ENCODE measurements around the gene SNTG2. TPM values are rescaled to one million over a fixed set of nuclear protein-coding genes. Genes with fewer than 3 reads are reported as not detected.

The SNTG2 gene
- total and polyA plus RNA-seq, 2 of the 13 experiments (the other 11 are each of a cell fraction or from before 2014, with no cell fraction given) = not detected

GRCh38 chr2:1192121-1192520 is 241.5 kb downstream of the SNTG2 start:
- Histone ChIP-seq H3K9me3 (ENCODE audit: low read length) (peaks cover 13% of the 10 kb centered on the region; the same call in 1 of the 2 replicates), H3K9ac (ENCODE audit: insufficient read depth, low read depth, low read length) (no peak overlapping the region), H3K27ac (ENCODE audit: extremely low read length, insufficient read depth, low read length) (no peak overlapping the region), H3K4me1 (ENCODE audit: insufficient read depth, low read length) (no peaks in the 10 kb centered on the region), H4K20me1 (ENCODE audit: insufficient read depth, low read length) (no peaks in the 10 kb centered on the region), H3K36me3 (replicated peaks in 1 of 2; ENCODE audit: control insufficient read depth in 1 of 2, insufficient read depth in 2 of 2, low read length in 2 of 2) (no peaks in the 10 kb centered on the region), H3K4me2 (ENCODE audit: low read depth, low read length) (no peak overlapping the region), H3K27me3 (ENCODE audit: control insufficient read depth in 1 of 2, insufficient read depth in 2 of 2, low read length in 2 of 2) (no peaks in the 10 kb centered on the region), H2AFZ (ENCODE audit: low read length) (no peak overlapping the region), H3K79me2 (ENCODE audit: insufficient read depth, low read length) (no peaks in the 10 kb centered on the region), H3K4me3 (replicated peaks in 1 of 3; ENCODE audit: insufficient read depth in 1 of 3, low read depth in 2 of 3, low read length in 3 of 3) (no peak overlapping the region)
- no peak for DNase-seq (ENCODE audit: low spot score)
- intact Hi-C loops (cut with micrococcal nuclease; ENCODE audit: unreplicated experiment) (no loop called here), in situ Hi-C loops (cut with HindIII; ENCODE audit: extremely low pct_ligation_motif_present, low pct_unique_long_range_greater_than_20kb) (no loop called here)
- POLR2A ChIA-PET = no interaction called here
- no peak for ATAC-seq
- BruUV-seq (replicated peaks) = no TSS peak
- WGBS (ENCODE audit: low lambda C conversion rate) = 5% methylated on average over 5 of the region's 5 CpGs
- FAIRE-seq = no peak
- CTCF ChIA-PET (ENCODE audit: low intra/inter-chr PET ratio, low total read pairs) = no interaction called here
- no peak for TF ChIP-seq ZNF724P (CRISPR knock-in tag; IDR thresholded peaks at IDR 0.05; ENCODE audit: borderline replicate concordance)
- no peak for TF ChIP-seq ZNF318 (CRISPR knock-in tag; IDR thresholded peaks at IDR 0.05)
- TF ChIP-seq RERE (CRISPR knock-in tag; IDR thresholded peaks at IDR 0.05; ENCODE audit: low read depth) = no peak
- TF ChIP-seq TEAD3 (CRISPR knock-in tag; optimal IDR thresholded peaks at IDR 0.05; ENCODE audit: borderline replicate concordance) = no peak
- TF ChIP-seq NFYB (CRISPR knock-in tag; IDR thresholded peaks at IDR 0.05) = no peak
- TF ChIP-seq ZNF234 (CRISPR knock-in tag; conservative IDR thresholded peaks at IDR 0.05) = no peak
- no peak for TF ChIP-seq TAF15 (IDR thresholded peaks at IDR 0.05; ENCODE audit: low read depth, low read length, poor library complexity, severe bottlenecking)
- no peak for TF ChIP-seq KDM6A (CRISPR knock-in tag; IDR thresholded peaks at IDR 0.05; ENCODE audit: low read depth)
- TF ChIP-seq ZNF326 (CRISPR knock-in tag; IDR thresholded peaks at IDR 0.05; ENCODE audit: borderline replicate concordance) = no peak
- TF ChIP-seq HDAC1 (CRISPR knock-in tag; IDR thresholded peaks at IDR 0.05) = no peak
- TF ChIP-seq JUNB (CRISPR knock-in tag; IDR thresholded peaks at IDR 0.05; ENCODE audit: borderline replicate concordance) = no peak
